ENCODE data around the gene VANGL2.

DNA sequence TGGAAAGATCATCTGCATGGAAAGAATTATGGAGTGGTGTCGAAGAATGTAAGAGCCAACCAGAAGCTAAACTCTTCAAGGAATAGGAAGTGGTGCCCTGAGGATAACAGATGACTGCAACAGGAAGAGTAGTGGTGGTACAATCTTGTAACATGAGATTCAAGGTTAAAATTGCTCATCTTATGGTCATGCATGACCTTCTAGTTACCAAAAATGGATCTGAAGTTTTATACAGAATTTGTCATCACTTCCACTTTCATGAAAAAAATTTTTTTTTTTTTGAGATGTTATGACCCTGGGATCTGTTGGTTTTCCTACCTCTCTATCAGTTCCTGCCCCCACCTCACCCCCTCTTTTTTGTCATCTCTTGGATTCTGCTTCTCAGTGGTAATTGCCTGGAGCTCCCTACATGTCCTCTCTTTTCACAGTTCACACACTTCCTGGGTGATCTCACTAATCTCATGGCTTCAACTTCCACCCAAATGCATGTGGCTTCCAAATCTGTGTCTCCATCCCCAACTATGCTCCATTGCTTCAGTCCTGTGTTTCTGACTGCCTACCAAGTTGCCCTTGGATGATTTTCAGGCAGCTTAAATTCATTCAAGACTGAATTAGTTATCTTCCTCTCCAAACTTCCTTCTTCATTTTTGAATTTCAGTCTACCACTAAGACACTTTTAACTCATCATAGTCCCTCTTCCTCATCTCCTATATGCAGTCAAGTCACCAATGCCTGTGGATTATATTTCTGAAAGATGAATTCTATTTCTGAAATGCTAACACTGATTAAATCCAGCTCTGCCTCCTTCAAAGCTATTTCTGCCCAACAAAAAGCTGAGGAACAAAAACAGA, 74.3 kb downstream of the VANGL2 start:
- no peak for TF ChIP-seq POLR2A (IDR thresholded peaks at IDR 0.05)
- TF ChIP-seq, protein P1, sequence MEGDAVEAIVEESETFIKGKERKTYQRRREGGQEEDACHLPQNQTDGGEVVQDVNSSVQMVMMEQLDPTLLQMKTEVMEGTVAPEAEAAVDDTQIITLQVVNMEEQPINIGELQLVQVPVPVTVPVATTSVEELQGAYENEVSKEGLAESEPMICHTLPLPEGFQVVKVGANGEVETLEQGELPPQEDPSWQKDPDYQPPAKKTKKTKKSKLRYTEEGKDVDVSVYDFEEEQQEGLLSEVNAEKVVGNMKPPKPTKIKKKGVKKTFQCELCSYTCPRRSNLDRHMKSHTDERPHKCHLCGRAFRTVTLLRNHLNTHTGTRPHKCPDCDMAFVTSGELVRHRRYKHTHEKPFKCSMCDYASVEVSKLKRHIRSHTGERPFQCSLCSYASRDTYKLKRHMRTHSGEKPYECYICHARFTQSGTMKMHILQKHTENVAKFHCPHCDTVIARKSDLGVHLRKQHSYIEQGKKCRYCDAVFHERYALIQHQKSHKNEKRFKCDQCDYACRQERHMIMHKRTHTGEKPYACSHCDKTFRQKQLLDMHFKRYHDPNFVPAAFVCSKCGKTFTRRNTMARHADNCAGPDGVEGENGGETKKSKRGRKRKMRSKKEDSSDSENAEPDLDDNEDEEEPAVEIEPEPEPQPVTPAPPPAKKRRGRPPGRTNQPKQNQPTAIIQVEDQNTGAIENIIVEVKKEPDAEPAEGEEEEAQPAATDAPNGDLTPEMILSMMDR (IDR thresholded peaks at IDR 0.05): no peak
- no peak for TF ChIP-seq EP300 (IDR thresholded peaks at IDR 0.05)
